ENCODE data around the gene LRP2. TPM values are rescaled to one million over a fixed set of nuclear protein-coding genes. Genes with fewer than 3 reads are reported as not detected.

The LRP2 gene
- total and polyA plus RNA-seq, 2 experiments from 2014 or later = 0.68 to 2.7 TPM

- no peak for TF ChIP-seq ZNF331 (CRISPR knock-in tag; IDR thresholded peaks at IDR 0.05; ENCODE audit: low read depth)
- TF ChIP-seq EZH2phosphoT487 (IDR thresholded peaks at IDR 0.05; ENCODE audit: unreplicated experiment) = no peak
- TF ChIP-seq ETS1 (IDR thresholded peaks at IDR 0.05) = no peak
- no peak for TF ChIP-seq CTCF (conservative IDR thresholded peaks at IDR 0.05; ENCODE audit: low read depth in 2 of 2)
- TF ChIP-seq POLR2AphosphoS5 (IDR thresholded peaks at IDR 0.05; ENCODE audit: low read depth) = no peak
- no peak for TF ChIP-seq REST (IDR thresholded peaks at IDR 0.05; ENCODE audit: unreplicated experiment)
- TF ChIP-seq NANOG (IDR thresholded peaks at IDR 0.05; ENCODE audit: borderline replicate concordance) = no peak
These were observed 273.2 kb downstream of the LRP2 start (continued) for GRCh38 chr2:169089182-169089581.

GRCh38 chr2:169087757-169088379 lies 274.5 kb downstream of the LRP2 start:
- no peaks in the 10 kb centered on the region for H3K27me3 Mint-ChIP-seq (ENCODE audit: insufficient read depth, low read depth, poor library complexity)
- no peaks in the 10 kb centered on the region for H3K27me3 ChIP-seq (ENCODE audit: insufficient read depth)
- no peaks in the 10 kb centered on the region for H3F3A ChIP-seq (replicated peaks; ENCODE audit: low read depth)
- TF ChIP-seq POLR2AphosphoS5 (IDR thresholded peaks at IDR 0.05; ENCODE audit: low read depth) (no peak), CTCF (conservative IDR thresholded peaks at IDR 0.05; ENCODE audit: low read depth in 2 of 2) (peak; percentile 15 to 42; a peak in 2 of 4 replicates), ZNF114 (CRISPR knock-in tag; IDR thresholded peaks at IDR 0.05) (no peak), NANOG (IDR thresholded peaks at IDR 0.05; ENCODE audit: borderline replicate concordance) (no peak), REST (IDR thresholded peaks at IDR 0.05; ENCODE audit: unreplicated experiment) (no peak)
- H3K9me3 Mint-ChIP-seq = no peaks in the 10 kb centered on the region
- no peak overlapping the region for H3K4me3 Mint-ChIP-seq
- no peak overlapping the region for H3K4me3 ChIP-seq
- H3K36me3 ChIP-seq (ENCODE audit: insufficient read depth) = no peaks in the 10 kb centered on the region
- H3K36me3 Mint-ChIP-seq (ENCODE audit: low read depth) = no peaks in the 10 kb centered on the region
- peak; percentile 89 for ATAC-seq
- H3K4me2 ChIP-seq = no peak overlapping the region
- no peaks in the 10 kb centered on the region for H3K4me1 ChIP-seq (ENCODE audit: insufficient read depth)
- H3K9me2 ChIP-seq (ENCODE audit: insufficient read depth) = peaks cover 7% of the 10 kb centered on the region; the same call in 1 of the 2 replicates
- no peaks in the 10 kb centered on the region for H3K79me2 ChIP-seq (replicated peaks; ENCODE audit: insufficient read depth)
- no peak overlapping the region for H3K27ac Mint-ChIP-seq
- H3K4me1 Mint-ChIP-seq = peaks cover 12% of the 10 kb centered on the region; the same call in 2 of the 3 replicates
- no peak overlapping the region for H3K27ac ChIP-seq (ENCODE audit: low read depth)
- peak overlapping the region; percentile 57; the same call in 1 of the 2 replicates for H2AFZ ChIP-seq
- peak; percentile 32 for DNase-seq (ENCODE audit: low spot score)
- H4K20me1 ChIP-seq (replicated peaks; ENCODE audit: insufficient read depth) = no peaks in the 10 kb centered on the region

All from GM23338 (cell line).